H9 (cell line): Measurements from ENCODE around the gene RACGAP1. TPM values are rescaled to one million over a fixed set of nuclear protein-coding genes. Genes with fewer than 3 reads are reported as not detected.

Experiments used
- DNase-seq: peaks from one replicate; pipeline ENCODE4 v3.0.0-alpha.2; 2017
- H2AFZ ChIP-seq: one replicate; pipeline ENCODE4 v1.6.1; 2013; ENCODE audit warnings: mild to moderate bottlenecking, low read length, control low read depth, moderate library complexity
- H2AK5ac ChIP-seq: 2 replicates; pipeline ENCODE4 v1.6.1; 2013; ENCODE audit warnings: low read length, control low read depth, mixed read lengths; ENCODE audit not compliant: insufficient read length
- H2BK120ac ChIP-seq: one replicate; pipeline ENCODE4 v1.6.1; 2013; ENCODE audit warnings: low read depth, mild to moderate bottlenecking, low read length, control low read depth, inconsistent platforms; ENCODE audit not compliant: poor library complexity, severe bottlenecking
- H2BK12ac ChIP-seq: 2 replicates; pipeline ENCODE4 v1.6.1; 2013; ENCODE audit warnings: low read length, control low read depth, mixed read lengths, low read depth; ENCODE audit not compliant: insufficient read length
- H2BK15ac ChIP-seq: 2 replicates; pipeline ENCODE4 v1.6.1; 2013; ENCODE audit warnings: low read depth, low read length, control low read depth
- H2BK20ac ChIP-seq: one replicate; pipeline ENCODE4 v1.6.1; 2013; ENCODE audit warnings: low read depth, mild to moderate bottlenecking, low read length, control low read depth, inconsistent platforms; ENCODE audit not compliant: poor library complexity, severe bottlenecking
- H2BK5ac ChIP-seq: 2 replicates; pipeline ENCODE4 v1.6.1; 2013; ENCODE audit warnings: low read length, control low read depth, mixed read lengths; ENCODE audit not compliant: insufficient read length
- H3K14ac ChIP-seq: 2 replicates; pipeline ENCODE4 v1.6.1; 2013; ENCODE audit warnings: low read length, control low read depth; ENCODE audit not compliant: insufficient read depth
- H3K18ac ChIP-seq: 2 replicates; pipeline ENCODE4 v1.6.1; 2013; ENCODE audit warnings: low read depth, mild to moderate bottlenecking, mixed read lengths, low read length, control low read depth; ENCODE audit not compliant: insufficient read length
- H3K23ac ChIP-seq: 2 replicates; pipeline ENCODE4 v1.6.1; 2013; ENCODE audit warnings: low read length, control low read depth, mixed read lengths, low read depth; ENCODE audit not compliant: insufficient read length
- H3K23me2 ChIP-seq: 2 replicates; pipeline ENCODE4 v1.6.1; 2013; ENCODE audit warnings: low read depth, mild to moderate bottlenecking, mixed read lengths, low read length, control low read depth; ENCODE audit not compliant: insufficient read length, poor library complexity, severe bottlenecking
- H3K27ac ChIP-seq: 2 replicates; pipeline ENCODE4 v1.5.1; 2013; ENCODE audit warnings: low read length, control low read depth, mixed read lengths, low read depth; ENCODE audit not compliant: insufficient read length
- H3K27me3 ChIP-seq: 2 replicates; pipeline ENCODE4 v1.6.1; 2013; ENCODE audit warnings: low read length, control low read depth, inconsistent platforms; ENCODE audit not compliant: insufficient read depth
- H3K4ac ChIP-seq: 2 replicates; pipeline ENCODE4 v1.6.1; 2013; ENCODE audit warnings: low read depth, mild to moderate bottlenecking, control low read depth, inconsistent platforms, low read length, moderate library complexity
- H3K4me1 ChIP-seq: 2 replicates; pipeline ENCODE4 v1.6.1; 2013; ENCODE audit warnings: low read length, control low read depth, inconsistent platforms; ENCODE audit not compliant: insufficient read depth
- H3K4me2 ChIP-seq: 2 replicates; pipeline ENCODE4 v1.6.1; 2013; ENCODE audit warnings: low read length, control low read depth, mixed read lengths; ENCODE audit not compliant: insufficient read length, insufficient read depth
- H3K56ac ChIP-seq: 2 replicates; pipeline ENCODE4 v1.6.1; 2013; ENCODE audit warnings: low read depth, mild to moderate bottlenecking, mixed read lengths, low read length, control low read depth; ENCODE audit not compliant: insufficient read length
- H3K79me1 ChIP-seq: 2 replicates; pipeline ENCODE4 v1.6.1; 2013; ENCODE audit warnings: low read depth, mild to moderate bottlenecking, moderate library complexity, low read length, control low read depth, inconsistent platforms; ENCODE audit not compliant: insufficient read depth, poor library complexity, severe bottlenecking
- H3K79me2 ChIP-seq: 2 replicates; pipeline ENCODE4 v1.6.1; 2013; ENCODE audit warnings: low read length, control low read depth, inconsistent platforms; ENCODE audit not compliant: insufficient read depth
- H3K9ac ChIP-seq: 2 replicates; pipeline ENCODE4 v1.6.1; 2013; ENCODE audit warnings: low read length, control low read depth, mixed read lengths; ENCODE audit not compliant: insufficient read length; ENCODE audit errors: extremely low read depth
- H3K9me3 ChIP-seq: one replicate; pipeline ENCODE4 v1.6.1; 2013; ENCODE audit warnings: low read depth, low read length, inconsistent platforms; ENCODE audit not compliant: control insufficient read depth
- H3T11ph ChIP-seq: one replicate; pipeline ENCODE4 v1.6.1; 2013; ENCODE audit warnings: mild to moderate bottlenecking, low read length, control low read depth, inconsistent platforms
- H4K20me1 ChIP-seq: one replicate; pipeline ENCODE4 v1.6.1; 2013; ENCODE audit not compliant: control insufficient read depth, insufficient read length, insufficient read depth
- H4K5ac ChIP-seq: 2 replicates; pipeline ENCODE4 v1.6.1; 2013; ENCODE audit warnings: low read depth, mild to moderate bottlenecking, mixed read lengths, low read length, control low read depth; ENCODE audit not compliant: insufficient read length
- H4K8ac ChIP-seq: replicated peaks from 2 replicates; pipeline ENCODE4 v1.6.1; 2013; ENCODE audit warnings: low read length, control low read depth, mixed read lengths, low read depth; ENCODE audit not compliant: insufficient read length
- H4K91ac ChIP-seq: 2 replicates; pipeline ENCODE4 v1.6.1; 2013; ENCODE audit warnings: low read depth, mild to moderate bottlenecking, moderate library complexity, mixed read lengths, low read length, control low read depth; ENCODE audit not compliant: insufficient read length
- H3K27ac Mint-ChIP-seq, 3 experiments: 2 replicates in 2 of 3; 3 replicates in 1 of 3; pipeline ENCODE4 v1.8.0; 2020 to 2021; ENCODE audit warnings: mixed read lengths in 3 of 3, mild to moderate bottlenecking in 1 of 3, moderate library complexity in 1 of 3
- H3K27me3 Mint-ChIP-seq: 2 replicates; pipeline ENCODE4 v1.8.0; 2021; ENCODE audit warnings: low read depth, mild to moderate bottlenecking, moderate library complexity, mixed read lengths
- H3K36me3 Mint-ChIP-seq, 3 experiments: 2 replicates in 2 of 3; 3 replicates in 1 of 3; pipeline ENCODE4 v1.8.0; 2020 to 2021; ENCODE audit warnings: low read depth in 3 of 3, mixed read lengths in 3 of 3; ENCODE audit not compliant: insufficient read depth in 1 of 3
- H3K4me1 Mint-ChIP-seq, 2 experiments: 2 replicates each; pipeline ENCODE4 v1.8.0; 2020; ENCODE audit warnings: mixed read lengths in 2 of 2
- H3K4me3 Mint-ChIP-seq, 2 experiments: 2 replicates in 1 of 2; 3 replicates in 1 of 2; pipeline ENCODE4 v1.8.0; 2020 to 2021; ENCODE audit warnings: mild to moderate bottlenecking in 2 of 2, mixed read lengths in 2 of 2, moderate library complexity in 1 of 2
- H3K9me3 Mint-ChIP-seq, 2 experiments: 2 replicates in 1 of 2; 3 replicates in 1 of 2; pipeline ENCODE4 v1.8.0; 2020; ENCODE audit warnings: mild to moderate bottlenecking in 2 of 2, mixed read lengths in 2 of 2, moderate library complexity in 1 of 2
- WGBS: extraction: QIAGEN DNeasy Blood & Tissue Kit; methylation state at CpG from one replicate; pipeline ENCODE4 v1.1.7; 2013; ENCODE audit warnings: missing lambda C conversion rate, low lambda C conversion rate, mixed read lengths; ENCODE audit not compliant: insufficient read length; ENCODE audit errors: extremely low coverage; 5-methylcytosine and 5-hydroxymethylcytosine counted together
- total RNA-seq: library from RNA; stranded (reverse); gene quantifications from 2 replicates; pipeline ENCODE4 v1.2.1, GENCODE V29; 2021
- TF ChIP-seq, protein P1 (sequence below): fragments of 200-600 bp; sonication (generic); conservative IDR thresholded peaks from 3 replicates; pipeline ENCODE4 v1.8.0; 2021; ENCODE audit warnings: antibody characterized with exemption, mild to moderate bottlenecking

Gene RACGAP1
- total RNA-seq, 1 experiment from 2014 or later = 64.8 TPM

DNA sequence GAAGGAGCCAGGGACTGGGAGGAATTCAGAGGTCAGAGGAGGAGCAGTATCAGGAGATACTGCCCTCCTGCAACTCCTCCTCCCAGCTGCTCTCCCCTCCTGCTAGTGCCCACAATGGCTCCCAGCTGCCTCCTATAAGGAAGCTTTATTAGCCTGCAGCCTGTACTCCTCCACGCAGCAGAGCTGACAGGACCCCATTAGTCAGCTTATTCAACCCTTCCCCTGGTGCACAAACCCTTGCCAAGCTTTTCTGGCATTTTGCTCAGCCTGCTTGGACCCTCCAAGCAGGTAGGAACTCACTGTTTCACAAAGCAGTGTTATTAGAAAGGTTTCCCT, 81.7 kb downstream of the RACGAP1 start:
- DNase-seq = no peak
- no peak overlapping the region for H3K27ac Mint-ChIP-seq
- no peak overlapping the region for H3K27ac ChIP-seq

More for the DNA sequence above, 81.7 kb downstream of the RACGAP1 start:
- H4K20me1 ChIP-seq = no peaks in the 10 kb centered on the region
- H3T11ph ChIP-seq = no peak overlapping the region
- no peaks in the 10 kb centered on the region for H3K27me3 ChIP-seq
- no peak overlapping the region for H3K14ac ChIP-seq
- H3K23me2 ChIP-seq = peaks cover 5% of the 10 kb centered on the region
- no peak overlapping the region for H3K56ac ChIP-seq
- H3K9me3 ChIP-seq = no peaks in the 10 kb centered on the region
- H3K23ac ChIP-seq = no peak overlapping the region
- H3K4me2 ChIP-seq = no peak overlapping the region
- H2BK120ac ChIP-seq = no peak overlapping the region
- no peaks in the 10 kb centered on the region for H3K79me1 ChIP-seq
- no peak overlapping the region for H2BK5ac ChIP-seq
- H3K4me1 Mint-ChIP-seq = peaks cover 41 to 59% of the 10 kb centered on the region in 2 experiments
- no peak overlapping the region for H2BK15ac ChIP-seq
- H3K4me3 Mint-ChIP-seq = no peak overlapping the region
- H4K5ac ChIP-seq = no peak overlapping the region
- TF ChIP-seq, protein P1, sequence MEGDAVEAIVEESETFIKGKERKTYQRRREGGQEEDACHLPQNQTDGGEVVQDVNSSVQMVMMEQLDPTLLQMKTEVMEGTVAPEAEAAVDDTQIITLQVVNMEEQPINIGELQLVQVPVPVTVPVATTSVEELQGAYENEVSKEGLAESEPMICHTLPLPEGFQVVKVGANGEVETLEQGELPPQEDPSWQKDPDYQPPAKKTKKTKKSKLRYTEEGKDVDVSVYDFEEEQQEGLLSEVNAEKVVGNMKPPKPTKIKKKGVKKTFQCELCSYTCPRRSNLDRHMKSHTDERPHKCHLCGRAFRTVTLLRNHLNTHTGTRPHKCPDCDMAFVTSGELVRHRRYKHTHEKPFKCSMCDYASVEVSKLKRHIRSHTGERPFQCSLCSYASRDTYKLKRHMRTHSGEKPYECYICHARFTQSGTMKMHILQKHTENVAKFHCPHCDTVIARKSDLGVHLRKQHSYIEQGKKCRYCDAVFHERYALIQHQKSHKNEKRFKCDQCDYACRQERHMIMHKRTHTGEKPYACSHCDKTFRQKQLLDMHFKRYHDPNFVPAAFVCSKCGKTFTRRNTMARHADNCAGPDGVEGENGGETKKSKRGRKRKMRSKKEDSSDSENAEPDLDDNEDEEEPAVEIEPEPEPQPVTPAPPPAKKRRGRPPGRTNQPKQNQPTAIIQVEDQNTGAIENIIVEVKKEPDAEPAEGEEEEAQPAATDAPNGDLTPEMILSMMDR = no peak
- H3K9ac ChIP-seq = no peak overlapping the region
- no CpG with 5 or more reads among the region's 1 CpG for WGBS
- no peak overlapping the region for H2AFZ ChIP-seq
- H3K9me3 Mint-ChIP-seq = no peaks in the 10 kb centered on the region
- no peak overlapping the region for H3K18ac ChIP-seq
- H2AK5ac ChIP-seq = no peak overlapping the region
- no peak overlapping the region for H2BK12ac ChIP-seq
- H3K36me3 Mint-ChIP-seq = no peaks in the 10 kb centered on the region; a peak in 1 of 7 replicates
- no peak overlapping the region for H2BK20ac ChIP-seq
- no peaks in the 10 kb centered on the region; the same call in 1 of the 2 replicates for H3K4me1 ChIP-seq
- no peak overlapping the region for H4K8ac ChIP-seq
- H4K91ac ChIP-seq = no peak overlapping the region
- peaks cover 27% of the 10 kb centered on the region for H3K27me3 Mint-ChIP-seq
- no peak overlapping the region for H3K4ac ChIP-seq
- no peaks in the 10 kb centered on the region for H3K79me2 ChIP-seq
